ENCODE measurements around the gene TBC1D22A.
"Not testable (repeated sequence)": the region's sequence is repeated elsewhere in the genome, so short reads cannot be mapped to it uniquely, and the experiment has no call there.

Gene TBC1D22A

GRCh38 chr22:47166446-47167016 is 404.1 kb downstream of the TBC1D22A start:
- ATAC-seq, result no peak
- TF ChIP-seq CREB5 (CRISPR knock-in tag; IDR thresholded peaks at IDR 0.05; ENCODE audit: low read depth), result no peak
- no peak for TF ChIP-seq ESRRG (CRISPR knock-in tag; IDR thresholded peaks at IDR 0.05)
- TF ChIP-seq TCF4 (CRISPR knock-in tag; IDR thresholded peaks at IDR 0.05; ENCODE audit: borderline replicate concordance), result no peak
- no peak for TF ChIP-seq ZFP30 (CRISPR knock-in tag; IDR thresholded peaks at IDR 0.05)

GRCh38 chr22:47167056-47167455 is 404.6 kb downstream of the TBC1D22A start:
- TF ChIP-seq CSRNP3 (CRISPR knock-in tag; IDR thresholded peaks at IDR 0.05) (no peak), CREB5 (CRISPR knock-in tag; IDR thresholded peaks at IDR 0.05; ENCODE audit: low read depth) (no peak), BACH2 (CRISPR knock-in tag; IDR thresholded peaks at IDR 0.05; ENCODE audit: borderline replicate concordance) (no peak), ZFP30 (CRISPR knock-in tag; IDR thresholded peaks at IDR 0.05) (no peak), PATZ1 (CRISPR knock-in tag; IDR thresholded peaks at IDR 0.05; ENCODE audit: borderline replicate concordance) (no peak), TSHZ2 (CRISPR knock-in tag; IDR thresholded peaks at IDR 0.05) (no peak), POU6F1 (CRISPR knock-in tag; IDR thresholded peaks at IDR 0.05; ENCODE audit: borderline replicate concordance, low read depth) (no peak), CSDC2 (CRISPR knock-in tag; IDR thresholded peaks at IDR 0.05) (no peak), OSR1 (CRISPR knock-in tag; IDR thresholded peaks at IDR 0.05) (no peak), RARB (CRISPR knock-in tag; IDR thresholded peaks at IDR 0.05) (no peak), SNAI2 (CRISPR knock-in tag; IDR thresholded peaks at IDR 0.05) (no peak), ZC3H10 (CRISPR knock-in tag; IDR thresholded peaks at IDR 0.05) (no peak), TCF4 (CRISPR knock-in tag; IDR thresholded peaks at IDR 0.05; ENCODE audit: borderline replicate concordance) (no peak), ESRRG (CRISPR knock-in tag; IDR thresholded peaks at IDR 0.05) (no peak)
- ATAC-seq, result no peak

GRCh38 chr22:47167921-47168320 is 405.5 kb downstream of the TBC1D22A start:
- not testable (repeated sequence) for ATAC-seq

- no peak for ATAC-seq
- TF ChIP-seq GLIS3 (CRISPR knock-in tag; IDR thresholded peaks at IDR 0.05) (no peak), ARNTL (CRISPR knock-in tag; IDR thresholded peaks at IDR 0.05; ENCODE audit: borderline replicate concordance, low read depth) (no peak), TSHZ2 (CRISPR knock-in tag; IDR thresholded peaks at IDR 0.05) (no peak), SNAI2 (CRISPR knock-in tag; IDR thresholded peaks at IDR 0.05) (no peak), CSRNP3 (CRISPR knock-in tag; IDR thresholded peaks at IDR 0.05) (no peak), CSDC2 (CRISPR knock-in tag; IDR thresholded peaks at IDR 0.05) (no peak), ZFP3 (CRISPR knock-in tag; IDR thresholded peaks at IDR 0.05) (no peak), ZC3H10 (CRISPR knock-in tag; IDR thresholded peaks at IDR 0.05) (no peak), ZNF8 (CRISPR knock-in tag; IDR thresholded peaks at IDR 0.05) (no peak), ESRRG (CRISPR knock-in tag; IDR thresholded peaks at IDR 0.05) (no peak), CREB5 (CRISPR knock-in tag; IDR thresholded peaks at IDR 0.05; ENCODE audit: low read depth) (no peak)
Observed at GRCh38 chr22:47168441-47168840, 406.0 kb downstream of the TBC1D22A start.
